SJCRH30 (cell line): ENCODE data around the gene PTPN20. TPM values are rescaled to one million over a fixed set of nuclear protein-coding genes. Genes with fewer than 3 reads are reported as not detected.
A peak's percentile ranks its signal among the peaks of the same experiment; 100 is the strongest.

Experiments
- DNase-seq, 2 experiments: peaks; one replicate each; pipeline ENCODE4 v3.0.0-alpha.2; 2015 to 2020
- H3K27ac ChIP-seq: fragments of 250-450 bp; sonication (Bioruptor Pico); 2 replicates; pipeline ENCODE4 v1.5.1; 2020; ENCODE audit warnings: mild to moderate bottlenecking, moderate library complexity
- H3K27me3 ChIP-seq: fragments of 250-450 bp; sonication (Bioruptor Pico); 2 replicates; pipeline ENCODE4 v1.5.1; 2020; ENCODE audit warnings: mild to moderate bottlenecking, moderate library complexity
- H3K36me3 ChIP-seq: fragments of 250-450 bp; sonication (Bioruptor Pico); 2 replicates; pipeline ENCODE4 v1.5.1; 2020; ENCODE audit warnings: mild to moderate bottlenecking, moderate library complexity
- H3K4me1 ChIP-seq: fragments of 250-450 bp; sonication (Bioruptor Pico); 2 replicates; pipeline ENCODE4 v1.5.1; 2020; ENCODE audit warnings: mild to moderate bottlenecking, moderate library complexity
- H3K4me3 ChIP-seq: fragments of 250-450 bp; sonication (Bioruptor Pico); 2 replicates; pipeline ENCODE4 v1.5.1; 2020; ENCODE audit warnings: mild to moderate bottlenecking, moderate library complexity
- H3K9me3 ChIP-seq: fragments of 250-450 bp; sonication (Bioruptor Pico); replicated peaks from 2 replicates; pipeline ENCODE4 v1.5.1; 2020; ENCODE audit warnings: mild to moderate bottlenecking, moderate library complexity
- total RNA-seq: library from RNA; depleted of rRNA; stranded (reverse); fragments of >200 nt; shearing (Covaris generic); gene quantifications from 2 replicates; pipeline ENCODE4 v1.2.3, GENCODE V29; 2014

The PTPN20 gene
- total RNA-seq, 1 experiment from 2014 or later, result not detected

DNA sequence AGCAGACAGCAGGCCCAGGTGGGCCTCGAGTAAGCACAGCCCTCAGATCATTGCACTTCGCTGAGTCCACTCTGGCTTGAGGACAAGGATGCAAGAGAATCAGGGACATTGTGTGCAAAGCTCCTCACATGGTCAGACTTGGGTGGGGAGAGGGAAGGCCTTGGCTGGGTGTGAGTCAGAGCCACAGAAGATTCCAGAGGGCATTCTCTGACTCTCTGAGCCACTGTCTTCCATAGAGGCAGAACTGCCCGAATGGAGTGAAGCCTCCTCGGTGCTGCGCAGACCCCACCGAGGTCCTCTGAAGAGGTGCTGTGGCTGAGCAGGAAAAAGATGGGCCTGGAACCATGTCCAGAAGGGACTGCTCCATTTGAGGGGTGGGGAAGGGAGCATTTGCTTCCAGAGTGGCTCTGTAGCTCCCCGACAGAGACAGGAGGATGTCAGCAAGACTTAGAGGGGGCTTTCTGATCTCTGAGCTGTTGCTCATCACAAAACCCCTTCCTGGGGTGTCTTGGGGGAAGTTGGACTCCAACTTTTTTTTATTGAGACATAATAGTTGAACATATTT, 120.8 kb downstream of the PTPN20 start:
- H3K36me3 ChIP-seq, result no peaks in the 10 kb centered on the region
- H3K27me3 ChIP-seq, result no peaks in the 10 kb centered on the region
- H3K4me1 ChIP-seq, result no peaks in the 10 kb centered on the region
- no peak overlapping the region for H3K4me3 ChIP-seq
- no peak overlapping the region for H3K27ac ChIP-seq
- no peaks in the 10 kb centered on the region for H3K9me3 ChIP-seq
- no peak for DNase-seq

DNA sequence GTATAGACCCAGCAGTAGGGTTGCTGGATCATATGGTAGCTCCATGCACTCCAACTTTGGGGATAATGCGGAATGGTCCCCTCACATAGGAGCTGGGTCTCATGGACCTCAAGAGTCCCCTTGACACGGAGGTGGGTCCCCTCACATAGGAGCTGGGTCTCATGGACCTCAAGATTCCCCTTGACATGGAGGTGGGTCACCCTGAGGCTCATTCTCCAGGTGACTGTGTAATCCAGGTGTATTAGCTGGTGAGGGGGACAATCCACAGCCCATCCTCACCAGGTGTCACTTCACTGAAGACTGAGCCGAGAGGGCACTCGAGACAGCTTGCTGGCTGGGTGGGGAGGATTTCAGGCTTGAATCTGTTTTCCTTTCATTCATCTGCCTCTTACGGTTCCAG, 121.9 kb downstream of the PTPN20 start:
- H3K36me3 ChIP-seq, result no peaks in the 10 kb centered on the region
- no peak overlapping the region for H3K27ac ChIP-seq
- no peaks in the 10 kb centered on the region for H3K27me3 ChIP-seq
- no peaks in the 10 kb centered on the region for H3K9me3 ChIP-seq
- no peaks in the 10 kb centered on the region for H3K4me1 ChIP-seq
- H3K4me3 ChIP-seq, result no peak overlapping the region
- DNase-seq, result no peak

DNA sequence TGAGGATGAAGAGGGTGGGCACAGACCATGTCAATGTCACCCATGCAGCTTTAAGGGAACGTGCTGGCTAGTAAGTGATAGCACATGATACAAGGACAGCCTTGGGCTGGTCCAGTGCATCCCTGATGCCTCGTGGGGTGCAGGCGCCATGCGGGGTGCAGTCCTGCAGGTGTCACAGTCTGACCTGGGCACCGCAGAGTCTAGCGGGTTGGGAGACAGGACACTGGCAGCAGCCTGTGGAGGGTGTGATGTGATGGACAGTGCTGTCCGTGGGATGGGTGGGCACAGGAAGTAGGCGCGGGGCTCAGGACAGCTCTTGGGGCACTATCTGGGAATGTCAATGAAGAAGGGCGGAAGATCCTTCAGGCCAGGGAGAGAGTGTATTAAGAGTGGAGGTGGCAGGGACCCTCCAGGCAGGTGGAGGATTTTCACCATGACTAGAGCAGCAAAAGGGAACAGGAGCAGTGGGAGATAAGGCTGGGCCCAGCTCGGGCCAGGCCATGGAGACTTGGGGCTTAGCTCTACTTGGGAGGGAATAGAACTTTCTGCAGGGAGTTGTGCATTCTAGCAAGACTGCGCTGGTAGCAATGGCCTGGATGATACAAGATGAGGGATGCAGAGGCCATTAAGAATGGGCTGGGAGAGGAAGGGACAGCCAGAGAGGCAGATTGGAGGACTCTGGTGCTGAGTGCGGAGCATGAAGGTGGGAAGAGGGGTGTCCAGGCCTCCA, 122.5 kb downstream of the PTPN20 start:
- Histone ChIP-seq H3K4me3 (no peak overlapping the region), H3K9me3 (no peaks in the 10 kb centered on the region), H3K27me3 (no peaks in the 10 kb centered on the region), H3K36me3 (no peaks in the 10 kb centered on the region), H3K4me1 (no peaks in the 10 kb centered on the region), H3K27ac (no peak overlapping the region)
- no peak for DNase-seq

DNA sequence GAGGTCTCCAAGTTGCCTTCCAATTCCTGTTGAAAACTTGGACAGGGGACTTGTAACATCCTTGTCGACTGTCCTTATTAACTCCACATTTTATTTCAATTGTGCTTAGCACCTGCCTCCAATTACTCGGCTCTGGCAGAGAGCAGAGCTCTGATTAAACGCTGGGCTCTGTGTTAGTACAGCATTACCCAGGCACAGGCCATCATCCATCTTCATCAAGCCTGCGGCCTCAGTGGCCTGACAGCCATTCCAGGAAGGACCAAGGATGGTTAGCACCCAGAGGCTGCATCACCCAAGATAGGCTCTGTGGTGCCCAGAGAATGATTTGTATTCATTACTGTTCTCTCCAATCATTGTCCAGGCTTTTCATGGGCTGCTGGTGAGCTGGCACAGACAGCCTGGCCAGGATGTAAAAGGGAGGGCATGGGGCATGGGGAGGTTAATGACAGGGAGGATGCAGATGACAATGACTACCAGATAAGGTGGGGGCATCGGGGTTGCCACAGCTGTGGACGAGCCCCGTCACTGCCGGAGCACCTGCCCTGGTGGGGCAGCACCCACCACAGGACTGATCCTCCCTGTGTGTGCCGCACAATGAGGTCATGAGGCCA, 123.3 kb downstream of the PTPN20 start:
- Histone ChIP-seq H3K36me3 (no peaks in the 10 kb centered on the region), H3K9me3 (no peaks in the 10 kb centered on the region), H3K4me3 (no peak overlapping the region), H3K4me1 (no peaks in the 10 kb centered on the region), H3K27ac (no peak overlapping the region), H3K27me3 (no peaks in the 10 kb centered on the region)
- DNase-seq, result no peak

GRCh38 chr10:47035171-47035818, 124.1 kb downstream of the PTPN20 start:
- H3K27me3 ChIP-seq, result no peaks in the 10 kb centered on the region
- no peak overlapping the region for H3K27ac ChIP-seq
- no peak for DNase-seq
- H3K36me3 ChIP-seq, result no peaks in the 10 kb centered on the region
- no peaks in the 10 kb centered on the region for H3K9me3 ChIP-seq
- H3K4me3 ChIP-seq, result no peak overlapping the region
- no peaks in the 10 kb centered on the region for H3K4me1 ChIP-seq

DNA sequence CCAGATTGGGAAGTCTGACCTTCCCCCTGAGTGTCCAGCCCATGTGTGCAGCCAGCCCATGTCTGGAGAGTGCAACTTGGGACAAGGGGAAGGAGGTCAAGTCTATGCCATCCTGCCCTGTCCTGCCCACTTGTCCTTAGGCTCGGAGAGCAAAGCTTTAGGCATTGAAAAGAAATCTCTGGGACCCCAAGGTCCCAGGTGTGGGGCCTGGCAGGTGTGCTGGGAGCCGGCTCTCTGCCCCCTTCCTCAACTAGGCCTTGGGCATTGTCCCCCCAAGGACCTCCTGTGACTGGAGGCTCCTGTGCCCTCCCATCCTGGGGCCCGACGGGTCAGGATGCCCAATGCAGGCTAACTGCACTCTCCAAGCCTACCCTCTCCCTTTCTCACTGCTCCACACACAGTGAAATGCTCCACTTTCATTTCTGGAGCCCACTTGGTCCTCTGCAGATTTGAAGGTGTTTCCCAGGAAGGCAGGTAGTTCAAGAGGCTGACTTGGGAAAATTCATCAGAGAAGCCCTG, 124.7 kb downstream of the PTPN20 start:
- Histone ChIP-seq H3K27ac (no peak overlapping the region), H3K4me1 (no peaks in the 10 kb centered on the region), H3K4me3 (no peak overlapping the region), H3K36me3 (no peaks in the 10 kb centered on the region), H3K27me3 (no peaks in the 10 kb centered on the region), H3K9me3 (no peaks in the 10 kb centered on the region)
- no peak for DNase-seq

DNA sequence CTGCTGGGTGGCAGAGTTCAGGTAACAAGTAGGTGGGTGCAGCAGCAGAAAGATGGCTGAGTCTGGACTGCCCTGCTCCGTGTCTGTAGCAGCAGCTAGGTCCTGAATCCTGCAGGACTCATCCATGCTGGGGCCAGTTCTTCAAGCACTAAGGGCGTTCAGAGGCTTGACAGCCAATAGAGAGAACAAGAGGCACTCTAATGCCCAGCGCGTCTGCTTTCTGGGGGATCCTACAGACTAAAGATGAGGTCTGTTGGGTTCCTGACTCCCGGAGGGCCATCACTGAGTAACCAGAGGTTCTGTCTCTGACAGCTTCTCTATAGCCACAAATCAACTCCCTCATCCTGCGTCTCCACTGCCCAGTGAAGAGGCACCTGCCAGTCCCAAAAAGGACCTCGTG, 125.5 kb downstream of the PTPN20 start:
- H3K27ac ChIP-seq, result no peak overlapping the region
- H3K4me3 ChIP-seq, result no peak overlapping the region
- DNase-seq, result no peak
- no peaks in the 10 kb centered on the region for H3K9me3 ChIP-seq
- no peaks in the 10 kb centered on the region for H3K27me3 ChIP-seq
- H3K4me1 ChIP-seq, result no peaks in the 10 kb centered on the region
- H3K36me3 ChIP-seq, result no peaks in the 10 kb centered on the region

DNA sequence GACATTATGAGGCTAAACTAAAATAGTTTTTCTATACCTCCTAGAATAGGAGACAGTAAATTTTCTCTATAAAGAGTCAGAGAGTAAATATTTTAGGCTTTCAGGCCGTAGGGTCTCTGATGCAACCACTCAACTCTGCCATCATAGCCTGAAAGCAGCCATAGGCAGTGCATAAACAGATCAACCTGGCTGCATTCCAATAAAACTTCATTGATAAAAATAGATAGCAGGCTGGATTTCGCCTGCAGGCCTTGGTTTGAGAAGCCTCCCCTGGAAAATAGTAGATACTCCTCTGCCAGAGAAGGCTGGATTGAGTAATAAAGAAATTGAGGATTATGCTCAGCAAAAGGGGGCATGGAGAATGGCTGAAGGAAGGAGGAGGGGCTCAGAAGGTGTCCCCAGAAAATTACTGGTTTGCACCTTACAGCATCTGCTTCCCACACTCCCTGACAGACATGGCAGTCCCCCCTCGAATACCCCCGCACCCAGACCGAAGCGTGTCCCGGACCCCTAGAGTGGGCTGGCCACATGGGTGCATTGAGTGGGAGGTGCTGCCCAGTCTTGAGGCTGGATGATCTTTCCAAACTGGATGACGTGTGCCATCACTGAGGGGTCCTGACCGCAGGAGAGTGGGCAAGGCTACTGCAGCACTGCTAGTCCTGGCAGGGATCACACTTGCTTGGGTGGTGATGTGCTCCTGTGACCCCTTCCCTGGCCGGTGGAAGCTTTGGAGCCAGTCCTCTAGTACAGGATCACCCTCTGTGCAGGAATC, 126.6 kb downstream of the PTPN20 start:
- DNase-seq, result no peak
- no peaks in the 10 kb centered on the region for H3K4me1 ChIP-seq

DNA sequence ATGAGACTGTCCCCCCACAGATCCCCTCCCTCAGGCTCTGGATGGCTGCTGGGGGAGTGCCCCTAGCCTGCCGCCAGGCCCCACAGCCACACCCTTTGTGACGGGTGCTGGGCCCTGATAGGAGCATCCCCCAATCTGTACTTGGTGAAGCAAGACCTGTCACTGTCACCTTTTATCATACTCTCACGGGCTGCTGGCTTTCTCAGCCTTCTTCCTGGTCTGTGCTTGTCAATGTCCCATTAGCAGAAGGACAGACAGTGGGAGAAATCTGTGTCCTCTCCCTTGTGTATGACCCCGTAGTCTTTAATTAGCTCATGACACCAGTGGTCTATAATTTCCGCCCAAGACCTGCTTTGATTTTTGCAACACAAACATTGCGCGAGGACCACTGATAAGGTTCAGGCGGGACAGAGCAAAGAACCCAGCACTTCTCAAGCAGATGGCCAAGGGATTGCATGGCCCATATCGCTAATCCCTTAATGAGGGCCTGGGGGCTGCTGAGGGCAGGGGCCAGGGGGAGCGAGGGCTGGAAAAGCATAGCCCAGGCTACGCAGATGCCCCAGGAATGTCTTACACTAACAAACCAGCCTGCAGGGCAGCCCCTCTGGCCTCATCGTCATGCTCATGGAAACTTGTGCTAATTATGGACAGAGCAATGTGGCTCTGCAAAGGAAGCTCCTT, 127.8 kb downstream of the PTPN20 start:
- no peaks in the 10 kb centered on the region for H3K36me3 ChIP-seq
- peak; percentile 2 to 5 for DNase-seq
- H3K9me3 ChIP-seq, result no peaks in the 10 kb centered on the region
- no peak overlapping the region for H3K27ac ChIP-seq
- H3K4me3 ChIP-seq, result no peak overlapping the region
- no peaks in the 10 kb centered on the region for H3K4me1 ChIP-seq
- no peaks in the 10 kb centered on the region for H3K27me3 ChIP-seq

More for the DNA sequence above, 126.6 kb downstream of the PTPN20 start:
- Histone ChIP-seq H3K4me3 (no peak overlapping the region), H3K9me3 (no peaks in the 10 kb centered on the region), H3K27me3 (no peaks in the 10 kb centered on the region), H3K36me3 (no peaks in the 10 kb centered on the region), H3K27ac (no peak overlapping the region)

GRCh38 chr10:47039562-47039913, 128.3 kb downstream of the PTPN20 start:
- peak; percentile 2 to 11 for DNase-seq

DNA sequence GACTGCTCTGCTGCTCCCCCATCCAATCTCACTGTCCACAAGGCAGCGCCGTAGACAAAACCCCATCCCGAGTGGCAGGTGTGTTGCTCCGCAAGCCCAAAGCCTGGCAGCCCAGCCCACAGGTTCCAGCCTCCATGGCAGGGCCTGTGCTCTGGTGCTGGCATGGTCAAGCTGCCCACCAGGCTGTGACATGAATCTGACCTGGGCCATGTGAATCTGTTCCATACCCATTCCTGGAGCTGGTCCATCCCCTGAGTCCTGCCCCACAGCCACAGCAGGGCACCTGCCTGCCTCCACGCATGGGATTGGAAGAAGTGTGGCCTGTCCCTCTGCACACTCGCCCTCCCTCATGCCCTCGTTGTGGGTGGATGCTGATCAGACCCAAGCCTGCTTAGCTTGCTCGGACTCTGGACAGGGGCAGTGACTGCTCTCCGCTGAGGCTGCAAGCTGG, 128.8 kb downstream of the PTPN20 start:
- Histone ChIP-seq H3K36me3 (no peaks in the 10 kb centered on the region), H3K27me3 (no peaks in the 10 kb centered on the region), H3K4me3 (no peak overlapping the region), H3K4me1 (no peaks in the 10 kb centered on the region), H3K9me3 (no peaks in the 10 kb centered on the region), H3K27ac (no peak overlapping the region)
- no peak for DNase-seq

More at GRCh38 chr10:47039562-47039913, 128.3 kb downstream of the PTPN20 start:
- H3K27ac ChIP-seq, result no peak overlapping the region
- H3K4me3 ChIP-seq, result no peak overlapping the region
- no peaks in the 10 kb centered on the region for H3K9me3 ChIP-seq
- H3K4me1 ChIP-seq, result no peaks in the 10 kb centered on the region
- no peaks in the 10 kb centered on the region for H3K36me3 ChIP-seq
- H3K27me3 ChIP-seq, result no peaks in the 10 kb centered on the region

DNA sequence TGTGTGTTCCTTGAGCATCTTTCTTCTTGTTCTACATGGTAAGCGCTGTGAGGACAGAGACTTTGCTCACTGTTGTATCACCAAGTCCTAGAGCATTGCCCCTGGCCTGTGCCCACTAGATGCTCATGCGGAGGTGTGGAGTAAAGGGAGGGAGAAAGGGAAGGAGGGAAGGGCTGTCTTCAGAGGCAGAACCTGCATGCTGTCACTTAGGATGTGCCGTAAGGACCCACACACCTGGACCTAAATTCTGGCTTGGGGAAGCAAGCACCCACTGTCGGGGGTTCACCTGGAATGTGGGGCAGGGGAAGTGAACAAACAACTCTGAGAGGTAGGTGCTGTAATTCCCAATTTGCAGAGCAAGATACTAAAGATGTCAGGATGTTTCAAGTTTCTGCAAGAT, 129.5 kb downstream of the PTPN20 start:
- Histone ChIP-seq H3K27ac (no peak overlapping the region), H3K27me3 (no peaks in the 10 kb centered on the region), H3K9me3 (no peaks in the 10 kb centered on the region), H3K4me1 (no peaks in the 10 kb centered on the region), H3K4me3 (no peak overlapping the region), H3K36me3 (no peaks in the 10 kb centered on the region)
- DNase-seq, result no peak

- no peak for DNase-seq
- Histone ChIP-seq H3K4me1 (no peaks in the 10 kb centered on the region), H3K27ac (no peak overlapping the region), H3K9me3 (no peaks in the 10 kb centered on the region), H3K36me3 (no peaks in the 10 kb centered on the region), H3K4me3 (no peak overlapping the region), H3K27me3 (no peaks in the 10 kb centered on the region)
Observed at GRCh38 chr10:47041396-47042198, 130.4 kb downstream of the PTPN20 start.

DNA sequence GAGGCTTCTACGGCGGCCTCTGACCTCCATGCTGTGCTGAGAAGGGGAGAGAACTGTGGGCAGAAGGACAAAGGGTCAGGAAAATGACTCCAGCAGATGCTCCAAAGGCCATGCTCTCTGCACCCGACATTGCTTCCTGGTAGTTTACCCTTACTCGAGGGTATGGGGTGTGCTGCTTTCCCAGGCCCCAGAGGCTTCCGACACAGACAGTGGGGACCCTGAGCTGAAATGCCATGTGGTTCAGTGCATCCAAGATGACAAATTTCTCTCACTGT, 130.9 kb downstream of the PTPN20 start:
- H3K9me3 ChIP-seq, result no peaks in the 10 kb centered on the region
- H3K4me1 ChIP-seq, result no peaks in the 10 kb centered on the region
- no peak overlapping the region for H3K4me3 ChIP-seq
- no peak overlapping the region for H3K27ac ChIP-seq
- DNase-seq, result no peak
- H3K36me3 ChIP-seq, result no peaks in the 10 kb centered on the region
- no peaks in the 10 kb centered on the region for H3K27me3 ChIP-seq
